ENCODE results near the gene ZEB2.

The ZEB2 gene

DNA sequence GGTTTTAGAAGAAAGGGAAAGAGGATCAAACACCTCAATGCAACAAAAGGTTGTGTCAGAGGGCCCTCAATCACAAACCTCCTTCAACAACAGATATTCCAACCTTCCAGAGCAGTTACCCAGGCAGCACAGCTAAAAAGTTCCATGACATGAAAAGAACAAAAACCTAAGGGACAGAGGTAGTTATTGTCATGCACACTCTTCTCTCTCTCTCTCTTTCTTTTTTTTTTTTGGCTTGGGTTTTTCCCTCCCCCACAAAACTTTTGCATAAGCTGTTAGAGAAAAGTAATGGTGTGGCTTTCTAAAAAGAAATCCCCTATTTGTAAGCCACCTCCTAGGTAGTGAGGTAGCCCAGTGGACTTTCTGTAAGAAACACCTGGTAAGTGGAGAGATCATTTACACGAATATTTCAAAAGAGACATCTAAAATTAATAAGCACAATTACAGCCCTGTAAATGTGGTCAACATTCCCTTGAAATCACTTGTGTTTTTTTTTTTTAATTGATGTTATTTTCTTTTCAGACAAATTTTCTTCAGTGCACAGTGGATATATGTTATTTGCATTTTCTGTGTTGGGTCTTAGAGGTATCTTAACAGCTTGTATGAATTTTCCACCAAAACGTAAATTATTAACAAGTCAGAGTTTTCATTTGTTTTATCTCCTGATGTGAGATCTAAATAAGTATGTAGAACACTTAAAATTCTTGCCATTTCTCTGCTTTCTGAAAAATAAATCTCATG, 48.4 kb downstream of the ZEB2 start:
- DNase-seq (ENCODE audit: low read depth in 2 of 2) = no peak

DNA sequence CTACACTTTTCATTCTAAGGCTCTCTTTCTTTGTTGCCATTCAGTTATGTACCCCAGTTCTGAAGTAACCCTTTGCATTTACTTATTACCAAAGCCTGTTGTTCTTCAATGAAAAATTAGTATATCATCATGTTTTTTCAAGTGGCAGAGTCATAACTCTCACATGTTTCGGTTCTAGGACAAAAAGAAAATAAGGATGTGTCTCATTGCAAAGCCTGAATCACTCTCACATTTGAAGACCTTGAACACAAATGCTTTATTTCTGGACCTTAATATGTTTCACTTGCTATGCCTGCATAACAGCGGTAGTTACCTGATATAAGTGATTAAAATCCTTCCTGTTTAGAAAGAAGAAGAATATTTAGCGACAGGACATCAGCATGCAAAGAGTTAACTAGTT, 49.1 kb downstream of the ZEB2 start:
- DNase-seq (ENCODE audit: low read depth in 2 of 2) = no peak

DNA sequence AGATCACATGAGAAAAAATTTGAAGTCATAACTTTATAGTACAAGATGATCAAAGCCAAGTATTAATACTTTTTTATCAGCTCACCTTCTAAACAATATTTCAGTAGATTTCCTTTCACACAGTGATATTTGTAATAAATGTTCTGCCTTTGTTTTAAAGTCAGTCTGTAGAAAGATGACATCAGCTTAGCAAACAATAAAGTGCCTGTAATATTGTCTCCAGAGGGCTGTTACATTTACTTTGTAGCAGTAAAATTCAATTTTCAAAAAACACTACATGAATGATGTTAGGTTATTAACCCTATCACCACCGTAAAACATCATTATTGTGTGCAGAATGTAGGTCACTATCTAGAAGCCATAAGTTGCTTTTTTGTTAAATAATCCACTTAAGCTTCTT, 49.6 kb downstream of the ZEB2 start:
- DNase-seq (ENCODE audit: low read depth in 2 of 2) = no peak

DNA sequence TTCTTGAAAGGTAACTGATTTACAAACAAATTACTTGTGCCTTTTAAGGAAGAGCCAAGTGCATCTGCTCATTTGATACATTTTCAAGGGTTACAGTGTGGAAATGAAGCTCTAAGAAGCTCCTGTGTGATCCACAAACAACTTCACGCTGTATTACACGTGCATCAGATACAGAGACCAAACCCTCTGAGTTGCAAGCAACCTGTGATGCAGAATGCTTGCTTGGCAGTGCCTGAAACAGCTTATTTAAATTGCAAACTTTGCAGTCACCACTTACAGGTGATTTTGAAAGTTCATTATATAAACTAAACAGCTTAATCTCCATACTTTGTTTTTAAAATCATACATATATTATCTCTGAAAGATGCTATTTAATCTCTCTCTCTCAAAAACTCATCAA, 50.1 kb downstream of the ZEB2 start:
- DNase-seq (ENCODE audit: low read depth in 2 of 2) = no peak

DNA sequence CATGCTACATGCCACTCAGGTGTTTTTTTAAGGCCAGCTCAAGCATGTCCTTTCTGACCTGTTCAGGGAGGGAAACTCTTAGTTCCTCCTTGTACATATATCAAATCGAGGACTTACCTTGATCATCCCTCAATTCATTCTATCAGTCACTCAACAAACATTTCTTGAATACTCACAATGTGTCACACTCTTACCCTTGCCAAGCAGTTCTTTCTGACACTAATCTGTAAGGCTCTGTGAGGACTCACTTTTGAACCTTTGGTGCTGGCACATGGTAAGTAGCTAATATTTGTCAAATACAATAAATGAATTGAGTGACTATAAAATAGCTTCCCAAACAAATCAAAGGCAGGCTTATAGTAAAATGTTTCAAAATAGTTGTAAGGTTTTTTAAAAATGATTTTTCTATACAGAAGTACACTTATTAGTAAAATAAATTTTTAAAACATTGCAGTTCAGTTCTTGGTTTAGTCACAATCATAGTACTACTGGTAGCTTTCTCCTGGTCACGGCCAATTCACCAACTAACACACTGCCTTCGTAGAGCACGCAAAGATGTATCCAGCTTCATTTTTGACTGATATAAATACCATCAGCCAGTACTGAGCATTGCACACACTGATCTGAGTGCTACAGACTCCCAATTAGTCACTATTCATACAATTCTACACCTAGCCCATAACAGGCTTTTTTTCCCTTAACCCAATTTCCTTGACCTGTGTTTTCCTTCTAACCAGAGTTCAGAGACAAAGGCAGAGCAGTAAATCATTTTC, 50.9 kb downstream of the ZEB2 start:
- DNase-seq (ENCODE audit: low read depth in 2 of 2) = no peak

DNA sequence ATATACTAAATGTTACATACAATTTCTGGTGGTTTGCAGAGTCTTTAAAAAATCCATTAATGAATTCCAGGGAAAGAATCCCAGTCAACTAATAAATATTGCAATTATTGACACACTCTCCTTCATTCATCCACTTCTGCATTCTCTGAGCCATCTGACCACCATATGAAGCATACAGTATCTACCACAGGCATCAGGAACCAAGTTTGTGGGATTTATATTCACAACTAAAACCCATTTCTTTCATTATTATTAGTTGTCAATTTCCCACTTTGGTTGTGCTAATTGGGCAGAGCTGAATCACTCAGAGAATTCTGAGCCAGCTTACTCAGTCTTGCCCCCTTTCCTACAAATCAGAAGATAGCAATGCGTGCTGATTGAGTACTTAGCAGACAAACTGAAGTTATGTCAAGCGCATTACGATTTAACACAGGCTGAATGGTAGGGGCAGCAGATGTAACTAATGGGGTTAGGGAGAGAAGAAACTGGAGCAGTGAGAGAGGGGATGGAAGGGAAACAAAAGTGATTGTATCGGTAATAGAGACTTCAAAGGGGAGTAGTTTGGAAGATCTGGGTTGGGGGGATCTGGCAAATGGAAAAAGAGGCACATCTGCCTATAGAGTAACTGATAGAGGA, 52.3 kb downstream of the ZEB2 start:
- no peak for DNase-seq (ENCODE audit: low read depth in 2 of 2)

DNA sequence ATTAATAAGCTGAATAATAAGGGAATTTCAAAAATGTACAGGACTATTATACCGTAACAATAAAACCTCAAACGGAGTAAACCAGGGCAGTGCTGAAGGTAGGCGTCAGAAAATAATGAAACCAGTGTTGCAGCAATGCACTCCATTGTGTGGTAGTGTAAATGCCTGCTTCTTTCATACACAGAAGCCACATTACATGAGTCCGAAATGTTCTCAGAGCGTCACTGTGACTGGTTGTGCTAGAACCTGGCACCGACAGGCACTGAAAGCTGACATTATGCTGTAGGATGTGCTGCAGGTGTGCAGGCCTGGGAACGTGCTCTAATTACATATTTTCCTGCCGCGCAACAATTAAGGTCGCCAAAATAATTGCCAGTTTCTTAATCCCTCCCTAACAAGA, 53.3 kb downstream of the ZEB2 start:
- DNase-seq (ENCODE audit: low read depth in 2 of 2) = no peak

DNA sequence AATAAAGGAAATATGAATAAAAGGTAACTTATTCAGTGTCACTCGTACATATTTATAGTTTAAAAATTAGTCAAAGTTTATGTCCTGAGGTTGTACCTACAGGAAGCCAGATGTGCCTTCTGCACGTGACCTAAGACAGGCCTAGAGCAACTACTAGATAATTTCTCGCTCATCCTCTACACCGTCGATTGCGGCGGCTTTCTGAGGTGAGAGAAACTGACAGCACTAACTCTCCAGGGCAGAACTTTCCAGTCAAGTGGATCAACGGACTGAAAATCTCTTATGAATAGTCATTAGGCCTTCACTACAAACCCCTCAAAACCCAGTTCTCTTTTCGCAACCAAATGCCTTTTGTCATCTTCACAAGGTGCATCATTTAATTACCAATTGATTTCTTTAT, 54.2 kb downstream of the ZEB2 start:
- no peak for DNase-seq (ENCODE audit: low read depth in 2 of 2)

DNA sequence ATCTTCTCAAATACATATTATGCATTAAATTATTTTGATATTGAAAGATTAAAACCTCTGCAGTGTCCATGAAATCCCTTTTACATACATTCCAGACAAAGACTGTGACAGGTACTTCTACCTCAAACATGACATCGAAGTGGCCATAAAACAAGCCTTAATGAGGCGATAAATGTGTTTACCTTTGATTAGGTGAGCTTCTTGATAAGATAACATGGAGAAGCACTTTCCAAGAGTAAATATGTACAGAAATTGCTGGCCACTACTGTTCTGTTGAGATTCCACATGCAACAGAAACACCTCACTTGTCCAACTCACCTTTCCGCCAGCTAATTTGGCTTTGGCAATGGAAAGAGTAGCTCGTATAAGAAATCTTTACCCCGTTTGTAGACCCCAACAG, 55.2 kb downstream of the ZEB2 start:
- no peak for DNase-seq (ENCODE audit: low read depth in 2 of 2)

DNA sequence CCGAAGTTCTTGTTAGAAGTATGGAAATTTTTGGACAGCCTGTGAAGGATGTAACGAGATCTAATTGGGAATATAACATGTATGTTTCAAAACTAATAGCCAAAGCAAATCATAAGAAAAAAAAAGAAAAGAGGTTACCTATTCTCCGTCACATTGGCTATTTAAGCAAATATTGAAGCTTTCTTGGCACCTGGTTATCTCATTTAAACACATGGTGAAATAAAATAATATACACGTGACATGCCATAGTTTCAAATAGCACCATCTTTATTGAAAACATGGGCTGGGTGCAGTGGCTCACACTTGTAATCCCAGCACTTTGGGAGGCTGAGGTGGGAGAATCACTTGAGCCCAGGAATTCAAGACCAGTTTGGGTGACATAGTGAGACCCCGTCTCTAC, 56.7 kb downstream of the ZEB2 start:
- DNase-seq (ENCODE audit: low read depth in 2 of 2) = no peak

DNA sequence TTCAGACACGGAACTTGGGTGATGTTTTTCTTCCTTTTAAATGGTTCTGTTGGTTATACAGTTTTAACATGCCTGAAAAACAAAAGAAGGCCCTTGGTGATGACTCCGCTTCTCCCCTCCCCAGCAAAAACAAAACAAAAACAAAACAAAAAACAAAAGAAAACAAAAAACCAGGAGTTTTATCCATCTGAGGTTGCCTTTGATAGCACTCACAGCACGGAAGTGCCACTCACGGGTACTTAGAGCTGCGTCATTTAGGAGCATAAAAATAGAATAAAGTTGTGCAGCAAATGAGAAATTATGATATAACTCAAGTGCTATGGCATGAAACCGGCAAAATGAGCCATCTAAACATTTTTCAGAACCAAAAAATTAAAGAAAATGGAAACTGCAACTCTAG, 57.7 kb downstream of the ZEB2 start:
- DNase-seq (ENCODE audit: low read depth in 2 of 2) = no peak

DNA sequence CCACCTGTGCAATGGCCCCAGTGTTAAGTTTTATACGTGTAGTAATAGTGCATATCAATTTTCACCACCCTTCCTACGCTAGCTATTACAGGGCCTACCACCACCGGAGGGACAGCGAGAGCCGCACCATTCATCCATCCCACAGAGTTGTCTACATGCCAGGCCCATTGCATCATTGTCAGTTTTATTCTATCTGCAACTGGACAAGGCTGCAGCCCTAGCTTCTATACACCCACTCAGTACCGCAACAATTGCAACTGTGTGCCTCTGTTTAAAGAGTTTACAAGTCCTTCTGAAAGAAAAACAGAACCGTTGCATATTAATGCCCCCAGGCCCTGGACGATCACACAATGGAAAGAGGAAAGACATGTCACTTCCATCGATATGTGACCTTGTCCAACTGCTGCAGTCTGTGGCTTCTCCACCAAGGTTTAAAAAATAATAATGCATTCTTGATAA, 58.6 kb downstream of the ZEB2 start:
- DNase-seq (ENCODE audit: low read depth in 2 of 2) = no peak

DNA sequence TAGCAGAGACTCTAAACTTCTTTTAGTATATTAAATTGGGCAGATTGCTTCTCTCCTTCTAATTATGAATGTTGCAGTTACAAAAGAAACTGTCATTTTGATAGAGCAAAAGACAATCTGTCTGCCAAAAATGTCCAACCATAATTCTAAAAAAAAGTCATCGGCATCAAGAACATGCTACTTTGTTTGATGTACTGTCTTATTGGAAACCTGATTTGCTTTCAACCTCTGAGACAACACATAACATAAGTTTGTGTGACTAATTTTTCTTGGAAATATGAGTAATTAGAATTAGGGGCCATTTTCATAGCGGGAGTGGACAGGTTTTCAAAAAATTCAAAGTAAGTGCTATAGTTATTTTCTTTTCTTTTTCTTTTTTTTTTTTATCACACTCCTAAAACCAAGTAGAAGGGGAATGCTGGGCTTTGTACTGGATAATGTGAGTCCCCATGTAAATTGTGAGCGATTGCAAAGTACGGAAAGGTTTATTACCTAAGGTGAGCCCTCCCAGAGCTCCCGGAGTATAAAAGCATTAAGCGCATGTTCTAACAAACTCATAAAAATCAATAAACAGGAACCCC, 59.1 kb downstream of the ZEB2 start:
- DNase-seq (ENCODE audit: low read depth in 2 of 2) = no peak

DNA sequence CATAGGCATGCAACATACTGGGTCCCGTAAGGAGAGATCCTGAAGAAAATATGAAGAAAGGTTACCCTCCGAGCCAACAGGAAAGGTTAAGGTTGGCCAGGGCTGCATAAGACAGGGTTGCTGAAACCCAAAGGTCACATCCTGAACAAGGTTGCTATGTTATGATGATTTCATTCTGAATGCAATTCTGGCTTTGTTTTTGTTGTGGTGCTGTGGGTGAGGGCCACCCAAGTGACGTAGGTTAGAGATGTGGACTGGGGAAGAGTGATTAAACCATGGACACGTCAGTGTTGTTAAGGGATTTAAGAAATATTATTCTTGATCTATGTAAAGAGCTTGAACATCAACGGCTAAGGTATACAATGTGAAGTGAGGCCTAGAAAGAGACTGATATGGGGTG, 60.0 kb downstream of the ZEB2 start:
- DNase-seq (ENCODE audit: low read depth in 2 of 2) = no peak

DNA sequence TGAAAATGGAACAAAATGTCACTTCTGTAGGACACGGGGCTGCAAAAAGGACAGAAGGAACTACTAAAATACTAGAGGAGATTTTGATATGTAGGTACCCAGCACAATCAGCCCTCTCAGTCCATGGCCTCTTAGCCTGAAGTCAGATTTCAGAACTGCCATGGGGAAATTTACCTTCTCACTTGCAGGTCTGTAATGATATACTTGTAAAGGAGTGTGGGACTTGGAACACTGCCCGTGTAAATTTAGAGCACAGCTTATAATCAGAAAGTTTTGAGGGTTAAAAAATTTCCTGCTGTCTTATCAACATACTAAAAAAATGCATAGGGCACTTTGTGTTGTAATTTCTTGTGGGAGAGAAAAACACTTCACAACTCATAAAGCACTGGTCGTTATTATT, 60.6 kb downstream of the ZEB2 start:
- no peak for DNase-seq (ENCODE audit: low read depth in 2 of 2)

DNA sequence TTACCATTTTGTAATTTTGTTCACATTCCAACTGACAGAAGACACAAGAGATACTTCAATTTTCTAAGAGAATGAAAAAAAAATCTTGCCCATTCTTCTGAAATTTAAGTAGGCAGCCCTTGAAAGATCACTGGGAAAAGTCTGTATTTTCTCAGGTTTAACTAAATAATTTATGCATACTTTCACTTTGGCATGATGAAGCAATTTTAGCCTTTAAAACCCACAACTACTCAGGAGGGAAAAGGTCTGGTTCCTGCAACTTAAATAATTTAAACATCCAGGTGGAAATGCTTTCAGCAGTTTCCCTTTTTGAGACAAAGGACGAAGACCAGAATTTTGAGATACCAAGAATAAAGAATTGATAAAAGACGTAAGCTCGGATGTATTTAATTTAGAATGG, 61.4 kb downstream of the ZEB2 start:
- no peak for DNase-seq (ENCODE audit: low read depth in 2 of 2)

DNA sequence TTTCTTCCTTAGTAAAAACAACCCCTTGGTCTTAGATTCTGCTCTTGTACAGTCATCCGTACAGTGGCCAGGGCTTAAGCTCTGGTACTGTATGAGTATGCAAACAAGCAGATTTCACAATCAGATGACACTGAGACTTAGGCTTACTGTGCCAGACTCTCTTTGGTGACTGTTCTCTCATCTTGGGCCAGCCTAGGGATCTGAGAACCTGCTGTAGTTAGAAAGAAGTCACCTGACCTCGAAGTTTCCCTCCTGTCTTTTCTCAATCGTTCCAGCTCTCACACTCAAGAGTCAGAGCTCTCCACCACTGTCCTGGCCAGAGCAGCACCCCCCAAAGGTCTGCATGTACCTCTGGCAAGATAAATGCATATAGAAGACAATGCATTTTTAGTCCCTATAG, 63.2 kb downstream of the ZEB2 start:
- DNase-seq (ENCODE audit: low read depth in 2 of 2) = no peak

DNA sequence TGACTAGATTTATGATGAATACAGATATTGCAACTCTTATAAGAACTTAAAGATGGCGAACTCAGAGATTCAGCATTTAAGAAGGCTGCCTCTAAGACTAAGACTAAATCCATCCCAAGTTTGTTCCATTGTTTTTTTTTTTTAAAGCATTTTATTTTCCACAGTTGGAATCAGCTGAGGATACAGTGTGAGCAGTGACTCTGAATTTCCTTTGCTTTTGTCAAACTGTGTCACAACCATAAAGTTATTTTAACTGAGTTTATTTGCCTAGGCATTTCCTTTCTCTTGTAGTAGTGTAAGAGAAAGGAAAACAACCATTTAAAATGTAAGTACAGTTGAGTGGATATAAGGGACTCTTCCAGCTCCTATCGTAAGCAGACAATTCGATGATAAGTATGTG, 63.9 kb downstream of the ZEB2 start:
- no peak for DNase-seq (ENCODE audit: low read depth in 2 of 2)

DNA sequence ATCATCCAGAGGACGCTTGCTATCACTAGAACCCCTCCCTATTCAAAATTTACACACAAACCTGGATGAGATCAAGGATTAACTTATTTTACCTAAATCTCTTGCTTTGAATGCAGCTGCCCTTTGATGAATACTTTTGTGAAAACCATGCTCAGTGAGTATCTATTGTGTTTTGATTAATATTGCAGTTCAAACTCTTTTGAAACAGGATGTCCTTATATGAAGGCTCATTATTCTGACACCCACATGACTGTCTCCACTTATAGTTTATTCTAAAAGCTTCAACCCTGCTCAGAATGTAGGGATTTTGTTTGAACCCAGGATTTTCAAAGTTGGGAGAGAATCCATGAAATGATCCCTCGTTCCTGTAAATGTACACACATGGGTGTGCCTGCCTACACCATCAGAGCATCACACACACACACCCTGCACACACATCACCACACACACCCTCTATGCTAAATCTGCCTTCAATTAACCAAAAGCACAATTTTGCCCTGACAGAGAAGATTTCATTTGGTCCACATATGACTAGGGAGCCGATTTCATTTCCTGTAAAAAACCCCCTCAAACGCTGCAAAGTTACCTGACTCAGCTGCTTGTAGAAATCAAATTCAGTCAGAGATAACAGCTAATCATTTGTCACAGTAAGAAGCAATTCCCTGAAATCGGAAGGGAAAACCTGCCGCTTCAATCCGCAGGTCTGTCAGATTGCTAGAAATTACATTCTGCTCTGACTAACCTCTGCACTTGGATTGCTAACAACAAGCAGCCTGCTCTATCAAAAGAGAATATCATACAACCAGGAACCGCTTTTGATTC, 65.2 kb downstream of the ZEB2 start:
- DNase-seq (ENCODE audit: low read depth in 2 of 2) = no peak

DNA sequence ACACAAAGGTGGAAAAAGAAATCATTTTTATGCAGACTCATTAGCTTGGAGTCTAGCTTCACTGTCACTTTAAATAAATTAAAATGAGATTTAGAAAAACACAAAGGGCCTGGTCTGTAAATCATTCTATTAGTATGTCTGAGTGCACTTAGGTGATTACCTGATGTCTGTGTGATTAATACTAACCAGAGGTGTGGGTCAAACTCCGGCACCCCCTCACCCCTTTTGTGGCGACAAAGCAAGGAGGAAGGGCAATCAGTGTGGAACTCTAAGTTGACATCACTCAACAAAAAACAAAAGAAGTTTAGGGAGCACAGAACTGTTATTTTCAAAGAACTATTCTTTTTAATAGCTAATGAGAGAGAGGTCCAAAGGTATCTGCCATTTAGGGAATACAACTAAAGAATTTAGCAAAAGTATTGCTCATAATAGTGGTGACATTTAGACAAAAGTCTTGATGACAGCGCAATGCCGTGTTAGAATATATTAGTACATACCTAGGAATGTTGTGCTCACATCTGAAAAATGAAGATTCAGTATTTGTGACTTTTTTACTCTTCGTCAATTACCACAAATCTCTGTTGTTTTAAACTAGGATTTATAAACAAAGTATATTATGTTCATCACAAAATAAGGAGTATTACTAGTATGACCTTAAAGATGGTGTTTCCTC, 66.3 kb downstream of the ZEB2 start:
- no peak for DNase-seq (ENCODE audit: low read depth in 2 of 2)

DNA sequence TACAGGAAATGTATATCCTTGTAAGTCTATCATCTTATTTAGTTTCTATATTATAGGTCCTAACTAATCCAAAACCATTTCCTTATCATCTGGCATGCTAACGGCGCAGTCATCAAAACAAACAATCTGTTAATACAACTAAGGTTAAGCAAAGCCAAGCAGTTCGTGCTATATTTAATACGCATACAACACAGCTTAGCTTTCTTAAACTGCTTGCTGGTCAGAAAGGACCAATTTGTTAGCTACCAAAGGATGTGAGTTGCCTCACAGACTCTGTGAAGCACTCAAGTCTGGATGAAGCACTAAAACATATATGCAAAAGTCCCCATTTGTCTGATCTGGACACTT, 67.0 kb downstream of the ZEB2 start:
- DNase-seq (ENCODE audit: low read depth in 2 of 2) = no peak
